IMR-90 (cell line): ENCODE results near the gene DDX39A. TPM values are rescaled to one million over a fixed set of nuclear protein-coding genes. Genes with fewer than 3 reads are reported as not detected.

ENCODE experiments used
- ATAC-seq: fragments of 200-7000 bp; cut with Tn5 transposase; 2 replicates; pipeline ENCODE4 v1.9.1; 2020; ENCODE audit warnings: low read depth, mild to moderate bottlenecking, moderate library complexity
- BruUV-seq: library from RNA; stranded (reverse); fragments of 400-500 nt; replicated peaks from 2 replicates; lab custom pipeline; 2021; lab: Mats Ljungman, UMichigan
- CTCF ChIA-PET: fragments of 300-600 bp; formaldehyde crosslinking; extraction: SDS; loops from one replicate; lab custom pipeline; 2021; ENCODE audit warnings: antibody characterized with exemption; lab: Yijun Ruan, JAX
- POLR2A ChIA-PET: fragments of 300-600 bp; sonication (Branson Sonifier 250); formaldehyde crosslinking; loops from one replicate; lab custom pipeline; 2022; ENCODE audit warnings: antibody characterized with exemption; ENCODE audit not compliant: unreplicated experiment; lab: Charles Lee
- DNase-seq: peaks from one replicate; pipeline ENCODE4 v3.0.0; 2013
- H2AFZ ChIP-seq: replicated peaks from 2 replicates; pipeline ENCODE3; 2013; ENCODE audit warnings: low read length, mild to moderate bottlenecking; ENCODE audit not compliant: poor library complexity
- H2AK5ac ChIP-seq: 2 replicates; pipeline ENCODE4 v1.6.1; 2013; ENCODE audit warnings: low read depth, low read length, inconsistent platforms
- H2AK9ac ChIP-seq: replicated peaks from 2 replicates; pipeline ENCODE3; 2013; ENCODE audit warnings: mild to moderate bottlenecking, low read depth, low read length, moderate library complexity; ENCODE audit not compliant: poor library complexity
- H2BK120ac ChIP-seq: 2 replicates; pipeline ENCODE4 v1.6.1; 2013; ENCODE audit warnings: low read depth, low read length, inconsistent platforms
- H2BK15ac ChIP-seq: 3 replicates; pipeline ENCODE4 v1.6.1; 2013; ENCODE audit warnings: low read depth, low read length, inconsistent platforms
- H2BK20ac ChIP-seq: 2 replicates; pipeline ENCODE4 v1.6.1; 2013; ENCODE audit warnings: low read depth, mild to moderate bottlenecking, inconsistent platforms, low read length, moderate library complexity
- H2BK5ac ChIP-seq: 2 replicates; pipeline ENCODE4 v1.6.1; 2013; ENCODE audit warnings: mild to moderate bottlenecking, low read depth, low read length, inconsistent platforms; ENCODE audit not compliant: poor library complexity, severe bottlenecking
- H3K14ac ChIP-seq: replicated peaks from 2 replicates; pipeline ENCODE4 v1.6.1; 2013; ENCODE audit warnings: low read depth, low read length, inconsistent platforms
- H3K18ac ChIP-seq: 2 replicates; pipeline ENCODE4 v1.6.1; 2013; ENCODE audit warnings: low read depth, low read length, control low read depth
- H3K23ac ChIP-seq: 2 replicates; pipeline ENCODE4 v1.6.1; 2013; ENCODE audit warnings: low read depth, low read length, inconsistent platforms
- H3K27ac ChIP-seq: 2 replicates; pipeline ENCODE4 v1.5.1; 2013; ENCODE audit warnings: mild to moderate bottlenecking, control low read depth, low read length; ENCODE audit not compliant: insufficient read depth
- H3K27me3 ChIP-seq: 2 replicates; pipeline ENCODE4 v1.6.1; 2013; ENCODE audit warnings: low read length; ENCODE audit not compliant: control insufficient read depth, insufficient read depth
- H3K36me3 ChIP-seq: 2 replicates; pipeline ENCODE4 v1.6.1; 2013; ENCODE audit warnings: low read length, mixed read lengths; ENCODE audit not compliant: control insufficient read depth, insufficient read depth
- H3K4ac ChIP-seq: 2 replicates; pipeline ENCODE4 v1.6.1; 2013; ENCODE audit warnings: low read depth, low read length, inconsistent platforms
- H3K4me1 ChIP-seq: 2 replicates; pipeline ENCODE4 v1.6.1; 2013; ENCODE audit warnings: low read length, mixed read lengths; ENCODE audit not compliant: control insufficient read depth, insufficient read depth
- H3K4me2 ChIP-seq: 2 replicates; pipeline ENCODE4 v1.6.1; 2013; ENCODE audit warnings: low read depth, mild to moderate bottlenecking, control low read depth, low read length, moderate library complexity
- H3K4me3 ChIP-seq: 2 replicates; pipeline ENCODE4 v1.5.1; 2013; ENCODE audit warnings: low read depth, mild to moderate bottlenecking, control low read depth, low read length, moderate library complexity; ENCODE audit not compliant: insufficient read depth
- H3K56ac ChIP-seq: 2 replicates; pipeline ENCODE4 v1.6.1; 2013; ENCODE audit warnings: low read length, inconsistent platforms; ENCODE audit not compliant: insufficient read depth; ENCODE audit errors: extremely low read depth
- H3K79me1 ChIP-seq, 2 experiments: 2 replicates each; pipeline ENCODE4 v1.6.1; 2013; ENCODE audit warnings: low read length in 2 of 2, inconsistent platforms in 1 of 2, low read depth in 1 of 2
- H3K9ac ChIP-seq: 2 replicates; pipeline ENCODE4 v1.6.1; 2013; ENCODE audit warnings: low read depth, low read length, control low read depth
- H3K9me1 ChIP-seq: 2 replicates; pipeline ENCODE4 v1.6.1; 2013; ENCODE audit warnings: low read length, inconsistent platforms; ENCODE audit not compliant: insufficient read depth
- H3K9me3 ChIP-seq: 2 replicates; pipeline ENCODE4 v1.6.1; 2013; ENCODE audit warnings: low read length; ENCODE audit not compliant: control insufficient read depth, insufficient read depth
- H4K20me1 ChIP-seq: 2 replicates; pipeline ENCODE4 v1.6.1; 2013; ENCODE audit warnings: low read length, inconsistent platforms; ENCODE audit not compliant: insufficient read depth
- H4K5ac ChIP-seq: 2 replicates; pipeline ENCODE4 v1.6.1; 2013; ENCODE audit warnings: mild to moderate bottlenecking, low read depth, low read length, control low read depth
- H4K8ac ChIP-seq, 2 experiments: 2 replicates each; pipeline ENCODE4 v1.6.1; 2013; ENCODE audit warnings: low read depth in 2 of 2, low read length in 2 of 2, control low read depth in 1 of 2, inconsistent platforms in 1 of 2
- H4K91ac ChIP-seq: 2 replicates; pipeline ENCODE4 v1.6.1; 2013; ENCODE audit warnings: low read depth, low read length, inconsistent platforms; ENCODE audit not compliant: insufficient read depth
- CTCF ChIP-seq: conservative IDR thresholded peaks from 2 replicates; pipeline ENCODE4 v1.5.1; 2012; ENCODE audit warnings: mild to moderate bottlenecking, low read depth, low read length, improper control_type of control experiment
- ELK1 ChIP-seq: fragments of 150-350 bp; IDR thresholded peaks from 2 replicates; pipeline ENCODE4 v1.6.1; 2016; ENCODE audit warnings: low read depth, mild to moderate bottlenecking, low read length, moderate library complexity, borderline replicate concordance
- FOS ChIP-seq: fragments of 150-350 bp; IDR thresholded peaks from 2 replicates; pipeline ENCODE4 v1.6.1; 2016; ENCODE audit warnings: low read depth, low read length
- MAFK ChIP-seq: IDR thresholded peaks from 2 replicates; pipeline ENCODE4 v1.6.1; 2012; ENCODE audit warnings: low read depth, low read length, improper control_type of control experiment
- MAZ ChIP-seq: IDR thresholded peaks from 2 replicates; pipeline ENCODE4 v1.6.1; 2012; ENCODE audit warnings: low read depth, mild to moderate bottlenecking, low read length, improper control_type of control experiment, moderate library complexity, borderline replicate concordance
- MXI1 ChIP-seq: IDR thresholded peaks from 2 replicates; pipeline ENCODE4 v1.6.1; 2012; ENCODE audit warnings: low read depth, mild to moderate bottlenecking, low read length, moderate library complexity, borderline replicate concordance
- NFE2L2 ChIP-seq: fragments of 150-350 bp; IDR thresholded peaks from 2 replicates; pipeline ENCODE4 v1.6.1; 2016; ENCODE audit warnings: low read depth, mild to moderate bottlenecking, low read length
- RAD21 ChIP-seq: IDR thresholded peaks from 2 replicates; pipeline ENCODE4 v1.6.1; 2012; ENCODE audit warnings: low read length, improper control_type of control experiment
- RCOR1 ChIP-seq: IDR thresholded peaks from 2 replicates; pipeline ENCODE4 v1.6.1; 2012; ENCODE audit warnings: mild to moderate bottlenecking, low read length, improper control_type of control experiment; ENCODE audit not compliant: insufficient replicate concordance
- RFX5 ChIP-seq: IDR thresholded peaks from 2 replicates; pipeline ENCODE4 v1.8.0; 2012; ENCODE audit warnings: low read depth, mild to moderate bottlenecking, low read length, moderate library complexity
- SMC3 ChIP-seq: fragments of 150-350 bp; IDR thresholded peaks from 2 replicates; pipeline ENCODE4 v1.6.1; 2016; ENCODE audit warnings: low read depth, mild to moderate bottlenecking, antibody characterized with exemption, low read length, moderate library complexity
- USF2 ChIP-seq: fragments of 150-350 bp; IDR thresholded peaks from 2 replicates; pipeline ENCODE4 v1.6.1; 2017; ENCODE audit warnings: mild to moderate bottlenecking, antibody characterized with exemption, low read length, low read depth
- WGBS, 2 experiments: methylation state at CpG; one replicate each; pipeline versions ENCODE4 v1.1.5 to v1.1.7; 2013; ENCODE audit warnings: missing lambda C conversion rate in 2 of 2; ENCODE audit not compliant: insufficient read length in 1 of 2; ENCODE audit errors: extremely low coverage in 2 of 2; 5-methylcytosine and 5-hydroxymethylcytosine counted together
- dilution Hi-C: fragments of 300-500 bp; cut with HindIII; formaldehyde crosslinking; loops from one replicate; pipeline ENCODE4 v1.14.3; 2018; ENCODE audit warnings: low sequenced_read_pairs; ENCODE audit not compliant: unreplicated experiment
- in situ Hi-C: fragments of 300-500 bp; cut with MboI; formaldehyde crosslinking; loops from 3 replicates; pipeline ENCODE4 v1.14.3; 2019; ENCODE audit warnings: low sequenced_read_pairs, inconsistent platforms, mixed read lengths
- intact Hi-C: fragments of 100-400 bp; cut with micrococcal nuclease; formaldehyde crosslinking; loops from 2 replicates; pipeline ENCODE4 v1.10.0; 2022
- polyA plus RNA-seq, 3 experiments: library from polyadenylated mRNA; depleted of rRNA; stranded (reverse); fragments of >200 nt; gene quantifications; 2 replicates each; pipeline ENCODE4 v1.2.3, GENCODE V29; 2012; ENCODE audit warnings: low replicate concordance in 1 of 3
- total RNA-seq: library from RNA; depleted of rRNA; stranded (reverse); fragments of >200 nt; gene quantifications from 2 replicates; pipeline ENCODE4 v1.2.3, GENCODE V29; 2012

DDX39A gene
- total and polyA plus RNA-seq, 2 of the 4 experiments (the other 2 are of a cell fraction), result 82.5 to 83.0 TPM

- Histone ChIP-seq H3K4me3 (no peak overlapping the region), H4K8ac (no peak overlapping the region), H3K9me3 (no peaks in the 10 kb centered on the region; the same call in 1 of the 2 replicates), H3K4me2 (no peak overlapping the region), H2BK5ac (no peak overlapping the region), H2AK5ac (no peak overlapping the region), H4K91ac (no peak overlapping the region), H4K20me1 (peaks cover 6% of the 10 kb centered on the region; the same call in 1 of the 2 replicates), H3K14ac (no peak overlapping the region), H3K56ac (no peak overlapping the region), H2BK120ac (no peak overlapping the region), H4K5ac (no peak overlapping the region), H3K9ac (no peak overlapping the region), H3K9me1 (peaks cover 6% of the 10 kb centered on the region; the same call in 1 of the 2 replicates), H2AK9ac (no peak overlapping the region), H3K79me1 (peaks cover 0 to 4% of the 10 kb centered on the region in 2 experiments; a peak in 1 of 4 replicates), H2AFZ (no peak overlapping the region), H3K4me1 (no peaks in the 10 kb centered on the region), H3K27ac (no peak overlapping the region), H3K18ac (no peak overlapping the region), H3K36me3 (peaks cover 15% of the 10 kb centered on the region), H2BK15ac (no peak overlapping the region), H3K4ac (no peak overlapping the region), H3K27me3 (no peaks in the 10 kb centered on the region), H3K23ac (no peak overlapping the region), H2BK20ac (no peak overlapping the region)
- no peak for TF ChIP-seq SMC3
- TF ChIP-seq MAZ, result no peak
- TF ChIP-seq CTCF, result no peak
- no peak for TF ChIP-seq MAFK
- no peak for TF ChIP-seq RCOR1
- no peak for TF ChIP-seq USF2
- TF ChIP-seq RAD21, result no peak
- TF ChIP-seq NFE2L2, result no peak
- no peak for TF ChIP-seq MXI1
- no peak for TF ChIP-seq ELK1
- no peak for TF ChIP-seq FOS
- TF ChIP-seq RFX5, result no peak
- DNase-seq, result no peak
- intact Hi-C loops (no loop called here), dilution Hi-C loops (no loop called here), in situ Hi-C loops (no loop called here)
- CTCF ChIA-PET, result no interaction called here
- WGBS, 2 experiments, result 93% methylated on average over 5 of the region's 18 CpGs; no CpG with 5 or more reads in 1 of the 2 experiments
- POLR2A ChIA-PET, result interaction anchor here (0.6 kb wide), 1 partner anchor 174 kb away, joined by 4 read pairs; no protein-coding TSS in a partner anchor
- ATAC-seq, result no peak
- BruUV-seq, result no TSS peak
These were observed 17.5 kb downstream of the DDX39A start for GRCh38 chr19:14401468-14402195.
